Measurements from ENCODE around the gene MAP7. TPM values are rescaled to one million over a fixed set of nuclear protein-coding genes. Genes with fewer than 3 reads are reported as not detected.

The MAP7 gene
- total and polyA plus RNA-seq, 2 experiments from 2014 or later, result 44.7 to 49.2 TPM

GRCh38 chr6:136566851-136567250 lies 16.6 kb upstream of the MAP7 start (continued):
- TF ChIP-seq REST (IDR thresholded peaks at IDR 0.05; ENCODE audit: unreplicated experiment) (no peak), JUNB (IDR thresholded peaks at IDR 0.05; ENCODE audit: unreplicated experiment) (no peak), ZNF114 (CRISPR knock-in tag; IDR thresholded peaks at IDR 0.05) (no peak)

DNA sequence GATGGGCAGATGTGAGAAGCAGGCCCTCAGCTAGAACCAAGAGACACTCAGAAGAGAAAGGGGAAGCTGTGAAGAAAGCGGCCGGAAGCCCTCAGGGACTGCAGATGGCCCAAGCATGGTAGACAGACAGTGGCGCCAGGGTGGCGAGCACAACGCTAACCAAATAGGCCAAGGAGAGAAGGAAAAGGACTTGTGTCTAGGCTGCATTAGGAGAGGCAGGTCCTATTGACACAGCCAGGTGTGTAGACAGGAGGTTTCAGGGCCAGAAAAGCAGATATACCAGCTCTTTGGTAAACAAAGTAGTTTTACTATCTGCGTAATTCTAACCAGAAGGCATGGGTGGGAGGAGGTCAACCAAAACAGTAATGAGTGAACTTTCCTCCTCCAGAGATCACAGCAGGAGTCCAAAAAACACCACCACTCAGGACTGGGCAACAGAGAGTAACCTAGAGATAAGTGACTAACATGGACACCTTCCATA lies 15.8 kb upstream of the MAP7 start:
- Histone ChIP-seq H3K79me2 (replicated peaks; ENCODE audit: insufficient read depth) (no peaks in the 10 kb centered on the region), H3K4me2 (no peak overlapping the region), H3K4me3 (no peak overlapping the region), H3K4me1 (ENCODE audit: insufficient read depth) (peaks cover 5% of the 10 kb centered on the region; the same call in 1 of the 2 replicates), H3K36me3 (ENCODE audit: insufficient read depth) (peaks cover 4% of the 10 kb centered on the region), H4K20me1 (replicated peaks; ENCODE audit: insufficient read depth) (no peaks in the 10 kb centered on the region), H3F3A (replicated peaks; ENCODE audit: low read depth) (no peaks in the 10 kb centered on the region), H3K9me2 (ENCODE audit: insufficient read depth) (peaks cover 6% of the 10 kb centered on the region; the same call in 1 of the 2 replicates), H3K27me3 (ENCODE audit: insufficient read depth) (no peaks in the 10 kb centered on the region), H2AFZ (no peak overlapping the region), H3K27ac (ENCODE audit: low read depth) (no peak overlapping the region)
- Mint-ChIP-seq H3K36me3 (ENCODE audit: low read depth) (peaks cover 14% of the 10 kb centered on the region), H3K27me3 (ENCODE audit: insufficient read depth, low read depth, poor library complexity) (no peaks in the 10 kb centered on the region), H3K27ac (no peak overlapping the region), H3K4me1 (no peaks in the 10 kb centered on the region; the same call in 2 of the 3 replicates), H3K4me3 (no peak overlapping the region), H3K9me3 (peaks cover 19% of the 10 kb centered on the region)
- DNase-seq (ENCODE audit: low spot score) (no peak), ATAC-seq (no peak)
- no peak for TF ChIP-seq ETS1 (IDR thresholded peaks at IDR 0.05)
- no peak for TF ChIP-seq EZH2 (IDR thresholded peaks at IDR 0.05; ENCODE audit: low read depth, unreplicated experiment)
- no peak for TF ChIP-seq ZNF331 (CRISPR knock-in tag; IDR thresholded peaks at IDR 0.05; ENCODE audit: low read depth)
- TF ChIP-seq JUNB (IDR thresholded peaks at IDR 0.05; ENCODE audit: unreplicated experiment), result no peak
- no peak for TF ChIP-seq STAT1 (IDR thresholded peaks at IDR 0.05; ENCODE audit: unreplicated experiment)
- TF ChIP-seq, protein P1, sequence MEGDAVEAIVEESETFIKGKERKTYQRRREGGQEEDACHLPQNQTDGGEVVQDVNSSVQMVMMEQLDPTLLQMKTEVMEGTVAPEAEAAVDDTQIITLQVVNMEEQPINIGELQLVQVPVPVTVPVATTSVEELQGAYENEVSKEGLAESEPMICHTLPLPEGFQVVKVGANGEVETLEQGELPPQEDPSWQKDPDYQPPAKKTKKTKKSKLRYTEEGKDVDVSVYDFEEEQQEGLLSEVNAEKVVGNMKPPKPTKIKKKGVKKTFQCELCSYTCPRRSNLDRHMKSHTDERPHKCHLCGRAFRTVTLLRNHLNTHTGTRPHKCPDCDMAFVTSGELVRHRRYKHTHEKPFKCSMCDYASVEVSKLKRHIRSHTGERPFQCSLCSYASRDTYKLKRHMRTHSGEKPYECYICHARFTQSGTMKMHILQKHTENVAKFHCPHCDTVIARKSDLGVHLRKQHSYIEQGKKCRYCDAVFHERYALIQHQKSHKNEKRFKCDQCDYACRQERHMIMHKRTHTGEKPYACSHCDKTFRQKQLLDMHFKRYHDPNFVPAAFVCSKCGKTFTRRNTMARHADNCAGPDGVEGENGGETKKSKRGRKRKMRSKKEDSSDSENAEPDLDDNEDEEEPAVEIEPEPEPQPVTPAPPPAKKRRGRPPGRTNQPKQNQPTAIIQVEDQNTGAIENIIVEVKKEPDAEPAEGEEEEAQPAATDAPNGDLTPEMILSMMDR (conservative IDR thresholded peaks at IDR 0.05; ENCODE audit: low read depth in 2 of 2), result no peak
- TF ChIP-seq REST (IDR thresholded peaks at IDR 0.05; ENCODE audit: unreplicated experiment), result no peak
